GM12878 (cell line): ENCODE measurements around the gene PTPRC.

Source experiments
- ASH2L ChIP-seq: fragments of 300-600, 200-600 bp; sonication (generic); IDR thresholded peaks from 2 replicates; pipeline ENCODE4 v1.6.1; 2017; ENCODE audit warnings: low read depth, mild to moderate bottlenecking, borderline replicate concordance
- ATF3 ChIP-seq: IDR thresholded peaks from 2 replicates; pipeline ENCODE4 v1.6.1; 2011; ENCODE audit warnings: low read depth, mild to moderate bottlenecking, low read length, moderate library complexity, borderline replicate concordance; ENCODE audit errors: extremely low read depth
- CTCF ChIP-seq, 3 experiments: IDR thresholded peaks in 2 of 3; conservative IDR thresholded peaks in 1 of 3; 2 replicates each; pipeline ENCODE4 v1.5.1; 2011; ENCODE audit warnings: low read depth in 3 of 3, low read length in 3 of 3, mild to moderate bottlenecking in 3 of 3, control low read depth in 2 of 3, moderate library complexity in 2 of 3, inconsistent platforms in 1 of 3, mixed read lengths in 1 of 3; ENCODE audit not compliant: control insufficient read depth in 2 of 3, insufficient read depth in 1 of 3; ENCODE audit errors: extremely low read depth in 1 of 3
- ESRRA ChIP-seq: IDR thresholded peaks from 2 replicates; pipeline ENCODE4 v1.6.1; 2012; ENCODE audit warnings: mild to moderate bottlenecking, low read length, improper control_type of control experiment
- FOXK2 ChIP-seq: fragments of 450-650 bp; IDR thresholded peaks from 2 replicates; pipeline ENCODE4 v1.6.1; 2017; ENCODE audit warnings: mild to moderate bottlenecking, moderate library complexity
- NFYB ChIP-seq: IDR thresholded peaks from 2 replicates; pipeline ENCODE4 v1.6.1; 2011; ENCODE audit warnings: low read depth, mild to moderate bottlenecking, low read length, improper control_type of control experiment, moderate library complexity; ENCODE audit not compliant: insufficient read depth
- POLR2A ChIP-seq: IDR thresholded peaks from 2 replicates; pipeline ENCODE4 v1.6.1; 2011; ENCODE audit warnings: low read depth, mild to moderate bottlenecking, low read length
- POLR2AphosphoS2 ChIP-seq: IDR thresholded peaks from 2 replicates; pipeline ENCODE4 v1.6.1; 2011; ENCODE audit warnings: low read depth, mild to moderate bottlenecking, low read length, improper control_type of control experiment, moderate library complexity
- REST ChIP-seq: IDR thresholded peaks from 2 replicates; pipeline ENCODE4 v1.6.1; 2012; ENCODE audit warnings: mild to moderate bottlenecking, low read depth, low read length
- SRF ChIP-seq, 2 experiments: IDR thresholded peaks; 2 replicates each; pipeline ENCODE4 v1.6.1; 2011; ENCODE audit warnings: low read depth in 2 of 2, low read length in 2 of 2, mild to moderate bottlenecking in 1 of 2, moderate library complexity in 1 of 2
- TARDBP ChIP-seq: IDR thresholded peaks from 2 replicates; pipeline ENCODE4 v1.6.1; 2016; ENCODE audit warnings: borderline replicate concordance
- TCF7 ChIP-seq: IDR thresholded peaks from 2 replicates; pipeline ENCODE4 v1.6.1; 2014; ENCODE audit warnings: antibody characterized with exemption, borderline replicate concordance
- USF2 ChIP-seq: IDR thresholded peaks from 2 replicates; pipeline ENCODE4 v1.6.1; 2011; ENCODE audit warnings: low read depth, low read length, improper control_type of control experiment, borderline replicate concordance
- ZNF274 ChIP-seq: IDR thresholded peaks from one replicate; pipeline ENCODE4 v1.8.0; 2011; ENCODE audit not compliant: insufficient read length, insufficient read depth

- TF ChIP-seq NFYB (no peak), CTCF (IDR thresholded peaks at IDR 0.05 in 2 of 3, conservative IDR thresholded peaks at IDR 0.05 in 1 of 3; ENCODE audit: control insufficient read depth in 2 of 3, extremely low read depth in 1 of 3, insufficient read depth in 1 of 3, low read depth in 3 of 3, low read length in 3 of 3) (no peak), ZNF274 (no peak), FOXK2 (no peak), ASH2L (no peak), TCF7 (no peak), REST (no peak), POLR2AphosphoS2 (no peak), USF2 (no peak), TARDBP (no peak), POLR2A (no peak), ATF3 (no peak), SRF (IDR thresholded peaks at IDR 0.05; ENCODE audit: low read depth in 2 of 2, low read length in 2 of 2) (no peak), ESRRA (no peak)
Observed at GRCh38 chr1:198700396-198700795, 61.6 kb downstream of the PTPRC start.
